ENCODE measurements around the gene PTPRCAP.

GRCh38 chr11:67482827-67483798 is 45.6 kb upstream of the PTPRCAP start, which contains the start of gene AIP:
- no peak for TF ChIP-seq EZH2phosphoT487 (IDR thresholded peaks at IDR 0.05; ENCODE audit: borderline replicate concordance, low read length)
- no peak for TF ChIP-seq CTCF (conservative IDR thresholded peaks at IDR 0.05; ENCODE audit: low read depth, low read length)
